ENCODE data around the gene WNT5B.

The WNT5B gene

DNA sequence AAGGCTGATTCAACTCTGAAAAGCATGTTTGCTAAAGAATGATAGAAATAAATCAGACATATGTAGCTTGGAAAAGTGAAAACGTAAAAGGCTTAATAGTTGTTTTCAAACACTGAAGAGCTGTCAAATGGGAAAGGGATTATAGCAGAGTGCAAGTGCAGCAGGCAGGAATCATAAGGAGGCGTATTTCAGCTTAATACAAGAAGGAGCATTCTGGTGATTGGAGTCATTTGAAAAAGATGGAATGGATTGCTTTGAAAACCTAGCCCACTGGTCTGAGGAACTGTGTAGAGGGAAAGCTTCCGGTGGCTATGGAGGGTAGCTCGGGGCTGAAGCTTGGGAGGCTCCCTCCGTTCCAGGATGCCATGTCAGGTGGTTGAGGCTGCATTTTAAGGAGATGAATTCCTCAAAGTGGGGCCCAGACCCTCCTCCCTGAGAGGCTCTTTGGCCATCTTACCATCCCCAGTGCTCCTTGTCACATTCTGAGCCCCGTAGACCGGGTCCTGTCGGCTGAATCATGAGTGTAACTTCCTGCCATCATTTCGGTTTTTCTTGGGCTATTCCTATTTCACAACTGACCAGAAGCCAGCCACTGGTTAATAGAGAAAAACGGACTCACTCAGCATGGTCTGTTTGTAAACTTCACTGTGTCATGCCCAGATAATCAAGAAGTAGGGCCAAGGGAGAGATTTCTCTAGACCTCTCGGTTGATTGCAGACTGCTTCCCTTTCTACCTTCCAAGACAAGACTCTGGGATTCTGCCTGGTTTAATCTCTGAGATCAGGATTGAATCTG is 6.5 kb downstream of the WNT5B start:
- no peak overlapping the region for H3K4me3 ChIP-seq (ENCODE audit: low read depth, low read length, poor library complexity, severe bottlenecking)
- H3K79me2 ChIP-seq (ENCODE audit: insufficient read depth, low read length), result no peaks in the 10 kb centered on the region
- H3K36me3 ChIP-seq (ENCODE audit: insufficient read depth, low read length), result no peaks in the 10 kb centered on the region
- H3K9me3 ChIP-seq (ENCODE audit: low read length), result no peaks in the 10 kb centered on the region
- no peak overlapping the region for H2AFZ ChIP-seq (ENCODE audit: low read length)
- no peaks in the 10 kb centered on the region for H3F3A ChIP-seq (ENCODE audit: insufficient read depth, low read length)
- no peaks in the 10 kb centered on the region for H3K9me2 ChIP-seq (ENCODE audit: low read depth, low read length)
- H3K27me3 ChIP-seq (ENCODE audit: insufficient read depth, low read length), result peaks cover 15% of the 10 kb centered on the region; the same call in 1 of the 2 replicates
- H3K27ac ChIP-seq (ENCODE audit: low read depth, low read length, poor library complexity, severe bottlenecking), result no peak overlapping the region
- H3K9ac ChIP-seq (ENCODE audit: low read length), result no peak overlapping the region
- TF ChIP-seq, protein P1, sequence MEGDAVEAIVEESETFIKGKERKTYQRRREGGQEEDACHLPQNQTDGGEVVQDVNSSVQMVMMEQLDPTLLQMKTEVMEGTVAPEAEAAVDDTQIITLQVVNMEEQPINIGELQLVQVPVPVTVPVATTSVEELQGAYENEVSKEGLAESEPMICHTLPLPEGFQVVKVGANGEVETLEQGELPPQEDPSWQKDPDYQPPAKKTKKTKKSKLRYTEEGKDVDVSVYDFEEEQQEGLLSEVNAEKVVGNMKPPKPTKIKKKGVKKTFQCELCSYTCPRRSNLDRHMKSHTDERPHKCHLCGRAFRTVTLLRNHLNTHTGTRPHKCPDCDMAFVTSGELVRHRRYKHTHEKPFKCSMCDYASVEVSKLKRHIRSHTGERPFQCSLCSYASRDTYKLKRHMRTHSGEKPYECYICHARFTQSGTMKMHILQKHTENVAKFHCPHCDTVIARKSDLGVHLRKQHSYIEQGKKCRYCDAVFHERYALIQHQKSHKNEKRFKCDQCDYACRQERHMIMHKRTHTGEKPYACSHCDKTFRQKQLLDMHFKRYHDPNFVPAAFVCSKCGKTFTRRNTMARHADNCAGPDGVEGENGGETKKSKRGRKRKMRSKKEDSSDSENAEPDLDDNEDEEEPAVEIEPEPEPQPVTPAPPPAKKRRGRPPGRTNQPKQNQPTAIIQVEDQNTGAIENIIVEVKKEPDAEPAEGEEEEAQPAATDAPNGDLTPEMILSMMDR (IDR thresholded peaks at IDR 0.05; ENCODE audit: low read length), result no peak
- no peak for TF ChIP-seq EZH2 (IDR thresholded peaks at IDR 0.05; ENCODE audit: borderline replicate concordance, low read length)
- no peaks in the 10 kb centered on the region for H4K20me1 ChIP-seq (ENCODE audit: insufficient read depth, low read length)
- no peak overlapping the region for H3K4me2 ChIP-seq (ENCODE audit: low read length)
- H3K4me1 ChIP-seq (ENCODE audit: insufficient read depth, low read length, severe bottlenecking), result peaks cover 2% of the 10 kb centered on the region

DNA sequence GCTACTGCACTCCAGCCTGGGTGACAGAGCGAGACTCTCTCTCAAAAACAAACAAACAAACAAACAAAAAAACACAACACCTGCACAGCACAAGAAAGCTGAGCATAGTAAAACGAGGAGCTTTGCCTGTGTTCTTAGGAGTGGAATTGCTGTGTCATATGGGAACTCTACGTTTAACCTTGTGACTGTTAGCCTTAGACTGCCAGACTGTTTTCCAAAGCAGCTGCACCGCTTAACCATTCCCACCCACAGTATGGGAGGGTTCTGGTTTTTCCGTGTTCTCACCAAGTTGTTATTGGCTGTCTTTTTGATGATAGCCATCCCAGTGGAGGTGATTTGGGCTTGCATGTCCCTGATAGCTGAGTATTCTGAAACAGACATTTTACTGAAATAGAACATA is 9.2 kb downstream of the WNT5B start:
- Histone ChIP-seq H3K4me1 (ENCODE audit: insufficient read depth, low read length, severe bottlenecking) (no peaks in the 10 kb centered on the region), H3K9ac (ENCODE audit: low read length) (no peak overlapping the region), H3K79me2 (ENCODE audit: insufficient read depth, low read length) (no peaks in the 10 kb centered on the region)

DNA sequence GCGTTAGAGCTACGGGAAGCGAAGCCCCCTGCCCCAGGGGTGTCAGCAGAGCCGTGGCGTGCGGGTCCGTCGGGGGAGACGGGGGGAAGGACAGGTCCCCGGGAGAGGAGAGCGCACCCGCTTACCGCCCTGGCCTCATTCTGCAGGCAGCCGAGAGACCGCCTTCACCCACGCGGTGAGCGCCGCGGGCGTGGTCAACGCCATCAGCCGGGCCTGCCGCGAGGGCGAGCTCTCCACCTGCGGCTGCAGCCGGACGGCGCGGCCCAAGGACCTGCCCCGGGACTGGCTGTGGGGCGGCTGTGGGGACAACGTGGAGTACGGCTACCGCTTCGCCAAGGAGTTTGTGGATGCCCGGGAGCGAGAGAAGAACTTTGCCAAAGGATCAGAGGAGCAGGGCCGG is 10.5 kb downstream of the WNT5B start:
- TF ChIP-seq, protein P1 (IDR thresholded peaks at IDR 0.05; ENCODE audit: low read length), result no peak
- no peak for TF ChIP-seq EZH2 (IDR thresholded peaks at IDR 0.05; ENCODE audit: borderline replicate concordance, low read length)
- H3K79me2 ChIP-seq (ENCODE audit: insufficient read depth, low read length), result no peaks in the 10 kb centered on the region
- H3K4me1 ChIP-seq (ENCODE audit: insufficient read depth, low read length, severe bottlenecking), result peaks cover 8% of the 10 kb centered on the region
- no peak overlapping the region for H3K27ac ChIP-seq (ENCODE audit: low read depth, low read length, poor library complexity, severe bottlenecking)
- H3K4me2 ChIP-seq (ENCODE audit: low read length), result no peak overlapping the region
- H2AFZ ChIP-seq (ENCODE audit: low read length), result no peak overlapping the region
- H3K36me3 ChIP-seq (ENCODE audit: insufficient read depth, low read length), result no peaks in the 10 kb centered on the region
- no peak overlapping the region for H3K4me3 ChIP-seq (ENCODE audit: low read depth, low read length, poor library complexity, severe bottlenecking)
- H3K9me2 ChIP-seq (ENCODE audit: low read depth, low read length), result no peaks in the 10 kb centered on the region
- no peaks in the 10 kb centered on the region for H3F3A ChIP-seq (ENCODE audit: insufficient read depth, low read length)
- H4K20me1 ChIP-seq (ENCODE audit: insufficient read depth, low read length), result no peaks in the 10 kb centered on the region
- no peak overlapping the region for H3K9ac ChIP-seq (ENCODE audit: low read length)
- no peaks in the 10 kb centered on the region for H3K9me3 ChIP-seq (ENCODE audit: low read length)
- no peaks in the 10 kb centered on the region for H3K27me3 ChIP-seq (ENCODE audit: insufficient read depth, low read length)

More for the DNA sequence above, 9.2 kb downstream of the WNT5B start:
- Histone ChIP-seq H2AFZ (ENCODE audit: low read length) (no peak overlapping the region), H3K4me3 (ENCODE audit: low read depth, low read length, poor library complexity, severe bottlenecking) (no peak overlapping the region), H3K36me3 (ENCODE audit: insufficient read depth, low read length) (no peaks in the 10 kb centered on the region), H3K27me3 (ENCODE audit: insufficient read depth, low read length) (no peaks in the 10 kb centered on the region), H3F3A (ENCODE audit: insufficient read depth, low read length) (no peaks in the 10 kb centered on the region), H3K9me2 (ENCODE audit: low read depth, low read length) (no peaks in the 10 kb centered on the region), H4K20me1 (ENCODE audit: insufficient read depth, low read length) (no peaks in the 10 kb centered on the region), H3K4me2 (ENCODE audit: low read length) (no peak overlapping the region), H3K9me3 (ENCODE audit: low read length) (no peaks in the 10 kb centered on the region), H3K27ac (ENCODE audit: low read depth, low read length, poor library complexity, severe bottlenecking) (no peak overlapping the region)
- TF ChIP-seq, protein P1 (IDR thresholded peaks at IDR 0.05; ENCODE audit: low read length), result no peak
- TF ChIP-seq EZH2 (IDR thresholded peaks at IDR 0.05; ENCODE audit: borderline replicate concordance, low read length), result no peak
